ENCODE measurements around the gene KCNMA1. TPM values are rescaled to one million over a fixed set of nuclear protein-coding genes. Genes with fewer than 3 reads are reported as not detected.

The KCNMA1 gene
- total and polyA plus RNA-seq, 10 of the 15 experiments (the other 5 are each of a cell fraction or from before 2014, with no cell fraction given): 8.5 to 77.0 (median 21.3) TPM

DNA sequence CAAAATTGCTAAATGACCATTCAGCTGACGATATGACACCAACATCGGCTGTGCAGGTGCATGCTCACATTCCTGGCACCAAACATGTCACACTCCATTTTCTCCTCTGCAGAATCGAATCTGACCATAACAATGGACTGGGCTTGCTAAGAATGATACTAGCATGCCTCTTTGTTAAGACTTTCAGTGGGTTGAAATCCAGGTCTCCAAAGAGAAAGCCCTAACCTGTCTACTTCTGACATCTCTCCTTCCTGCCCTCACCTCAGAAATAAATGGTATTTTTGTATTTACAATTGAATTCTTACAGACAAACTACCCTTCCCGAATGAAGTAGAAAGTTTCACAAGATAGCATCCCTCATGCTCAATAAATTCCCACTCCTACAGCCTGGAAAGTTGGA lies 373.9 kb downstream of the KCNMA1 start (continued):
- TF ChIP-seq RAD21 (IDR thresholded peaks at IDR 0.05; ENCODE audit: insufficient read depth, low read depth, low read length): no peak
- TF ChIP-seq NFYA (IDR thresholded peaks at IDR 0.05; ENCODE audit: borderline replicate concordance, low read depth, low read length): no peak
- no peak for TF ChIP-seq RELA (IDR thresholded peaks at IDR 0.05; ENCODE audit: borderline replicate concordance, partially characterized antibody)
- TF ChIP-seq, protein P1, sequence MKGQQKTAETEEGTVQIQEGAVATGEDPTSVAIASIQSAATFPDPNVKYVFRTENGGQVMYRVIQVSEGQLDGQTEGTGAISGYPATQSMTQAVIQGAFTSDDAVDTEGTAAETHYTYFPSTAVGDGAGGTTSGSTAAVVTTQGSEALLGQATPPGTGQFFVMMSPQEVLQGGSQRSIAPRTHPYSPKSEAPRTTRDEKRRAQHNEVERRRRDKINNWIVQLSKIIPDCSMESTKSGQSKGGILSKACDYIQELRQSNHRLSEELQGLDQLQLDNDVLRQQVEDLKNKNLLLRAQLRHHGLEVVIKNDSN (IDR thresholded peaks at IDR 0.05; ENCODE audit: borderline replicate concordance, extremely low read length, insufficient read depth, low read depth, low read length): no peak
- TF ChIP-seq MXI1 (IDR thresholded peaks at IDR 0.05; ENCODE audit: low read depth, low read length): no peak

DNA sequence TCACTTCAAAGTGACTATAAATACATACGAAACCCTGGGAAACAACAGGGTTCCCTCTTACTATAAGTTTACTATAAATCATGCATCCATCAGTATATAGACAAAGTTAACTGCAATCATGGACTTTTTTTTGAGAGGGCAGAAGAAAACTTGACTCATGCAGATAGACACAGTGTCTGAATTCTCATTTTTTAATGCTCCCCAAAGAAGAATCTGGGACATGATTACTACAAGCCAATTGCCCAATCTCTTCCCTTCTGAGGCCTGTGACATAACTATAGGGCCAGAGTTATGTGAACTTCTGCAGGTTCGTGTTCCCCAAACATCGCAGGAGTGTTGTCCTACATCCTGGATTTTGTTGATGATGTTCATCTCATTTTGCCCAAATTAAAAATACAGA lies 376.5 kb downstream of the KCNMA1 start:
- BruUV-seq (replicated peaks): no TSS peak
- Histone ChIP-seq H3K9me3 (replicated peaks; ENCODE audit: control insufficient read depth, insufficient read depth, low read length) (no peaks in the 10 kb centered on the region; the same call in 1 of the 3 replicates), H3K4me3 (no peak overlapping the region), H3K79me2 (ENCODE audit: control insufficient read depth, insufficient read depth, low read length) (no peaks in the 10 kb centered on the region), H3K27ac (ENCODE audit: control insufficient read depth, insufficient read depth) (no peak overlapping the region), H2AFZ (ENCODE audit: control insufficient read depth, low read depth, low read length) (no peak overlapping the region), H4K20me1 (ENCODE audit: control insufficient read depth, insufficient read depth) (no peaks in the 10 kb centered on the region), H3K4me1 (ENCODE audit: control insufficient read depth, insufficient read depth, low read length) (peaks cover 6% of the 10 kb centered on the region; the same call in 1 of the 2 replicates), H3K36me3 (ENCODE audit: control insufficient read depth in 2 of 2, insufficient read depth in 2 of 2, low read length in 1 of 2) (no peaks in the 10 kb centered on the region), H3K9ac (ENCODE audit: control insufficient read depth, insufficient read depth, low read length) (no peak overlapping the region), H3K27me3 (replicated peaks in 1 of 2; ENCODE audit: control insufficient read depth in 2 of 2, insufficient read depth in 2 of 2, low read length in 1 of 2) (0 out of 4 replicates have a peak, but pooled peaks cover 0 to 3% of the 10 kb centered on the region in 2 experiments), H3K4me2 (ENCODE audit: control insufficient read depth, insufficient read depth) (no peak overlapping the region)
- ATAC-seq: no peak
- ChIA-PET CTCF (no interaction called here), RAD21 (ENCODE audit: unreplicated experiment) (no interaction called here), POLR2A (no interaction called here), SMC1A (ENCODE audit: uncharacterized antibody, unreplicated experiment) (interaction anchor here (0.6 to 3.4 kb wide), 3 partner anchors 10 to 378 kb away, joined by 3 to 22 read pairs (median 3); no protein-coding TSS in a partner anchor)
- WGBS (ENCODE audit: insufficient coverage, insufficient replicate concordance, low lambda C conversion rate, missing lambda C conversion rate): 39% methylated on average over 3 of the region's 3 CpGs
- no peak for FAIRE-seq
- no peak for TF ChIP-seq SMARCA5 (IDR thresholded peaks at IDR 0.05)
- TF ChIP-seq, protein P2, sequence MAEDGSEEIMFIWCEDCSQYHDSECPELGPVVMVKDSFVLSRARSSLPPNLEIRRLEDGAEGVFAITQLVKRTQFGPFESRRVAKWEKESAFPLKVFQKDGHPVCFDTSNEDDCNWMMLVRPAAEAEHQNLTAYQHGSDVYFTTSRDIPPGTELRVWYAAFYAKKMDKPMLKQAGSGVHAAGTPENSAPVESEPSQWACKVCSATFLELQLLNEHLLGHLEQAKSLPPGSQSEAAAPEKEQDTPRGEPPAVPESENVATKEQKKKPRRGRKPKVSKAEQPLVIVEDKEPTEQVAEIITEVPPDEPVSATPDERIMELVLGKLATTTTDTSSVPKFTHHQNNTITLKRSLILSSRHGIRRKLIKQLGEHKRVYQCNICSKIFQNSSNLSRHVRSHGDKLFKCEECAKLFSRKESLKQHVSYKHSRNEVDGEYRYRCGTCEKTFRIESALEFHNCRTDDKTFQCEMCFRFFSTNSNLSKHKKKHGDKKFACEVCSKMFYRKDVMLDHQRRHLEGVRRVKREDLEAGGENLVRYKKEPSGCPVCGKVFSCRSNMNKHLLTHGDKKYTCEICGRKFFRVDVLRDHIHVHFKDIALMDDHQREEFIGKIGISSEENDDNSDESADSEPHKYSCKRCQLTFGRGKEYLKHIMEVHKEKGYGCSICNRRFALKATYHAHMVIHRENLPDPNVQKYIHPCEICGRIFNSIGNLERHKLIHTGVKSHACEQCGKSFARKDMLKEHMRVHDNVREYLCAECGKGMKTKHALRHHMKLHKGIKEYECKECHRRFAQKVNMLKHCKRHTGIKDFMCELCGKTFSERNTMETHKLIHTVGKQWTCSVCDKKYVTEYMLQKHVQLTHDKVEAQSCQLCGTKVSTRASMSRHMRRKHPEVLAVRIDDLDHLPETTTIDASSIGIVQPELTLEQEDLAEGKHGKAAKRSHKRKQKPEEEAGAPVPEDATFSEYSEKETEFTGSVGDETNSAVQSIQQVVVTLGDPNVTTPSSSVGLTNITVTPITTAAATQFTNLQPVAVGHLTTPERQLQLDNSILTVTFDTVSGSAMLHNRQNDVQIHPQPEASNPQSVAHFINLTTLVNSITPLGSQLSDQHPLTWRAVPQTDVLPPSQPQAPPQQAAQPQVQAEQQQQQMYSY (CRISPR knock-in tag; IDR thresholded peaks at IDR 0.05): no peak
- intact Hi-C loops (cut with micrococcal nuclease; ENCODE audit: unreplicated experiment) (no loop called here), in situ Hi-C loops (cut with MboI) (no loop called here)
- DNase-seq (ENCODE audit: low read depth, low spot score): no peak
